HG03432 (cell line): ENCODE measurements around the gene CGB7.
"Not testable (repeated sequence)": the region's sequence is repeated elsewhere in the genome, so short reads cannot be mapped to it uniquely, and the experiment has no call there.

Experiments used
- ATAC-seq: cut with Tn5 transposase; IDR thresholded peaks from one replicate; pipeline ENCODE4 v1.9.1; 2021; ENCODE audit warnings: mild to moderate bottlenecking, moderate library complexity; ENCODE audit not compliant: unreplicated experiment

CGB7 gene

GRCh38 chr19:49042666-49043065, 14.9 kb downstream of the CGB7 start:
- not testable (repeated sequence) for ATAC-seq

- no peak for ATAC-seq
These were observed 15.4 kb downstream of the CGB7 start for GRCh38 chr19:49042177-49042576.

GRCh38 chr19:49039736-49040135, 17.8 kb downstream of the CGB7 start:
- ATAC-seq: not testable (repeated sequence)

GRCh38 chr19:49038557-49039276, 18.8 kb downstream of the CGB7 start:
- ATAC-seq: not testable (repeated sequence)

- ATAC-seq: not testable (repeated sequence)
These were observed 19.4 kb downstream of the CGB7 start for GRCh38 chr19:49038111-49038510.

GRCh38 chr19:49036815-49037214, 20.7 kb downstream of the CGB7 start, which contains the start of gene CGB1:
CGB1 (minus strand) TSS chr19:49036895; CDS start chr19:49036711, 184 bp downstream.
- not testable (repeated sequence) for ATAC-seq

- ATAC-seq: not testable (repeated sequence)
These were observed 25.8 kb downstream of the CGB7 start, which contains the start of gene CGB2 for GRCh38 chr19:49031642-49032301. CGB2 (plus strand) TSS chr19:49031890; CDS start chr19:49032096, 206 bp downstream.

GRCh38 chr19:49030323-49030722, 27.2 kb downstream of the CGB7 start:
- not testable (repeated sequence) for ATAC-seq

GRCh38 chr19:49029749-49030148, 27.8 kb downstream of the CGB7 start:
- not testable (repeated sequence) for ATAC-seq

GRCh38 chr19:49028686-49029085, 28.9 kb downstream of the CGB7 start:
- not testable (repeated sequence) for ATAC-seq

GRCh38 chr19:49025599-49025998, 31.9 kb downstream of the CGB7 start:
- ATAC-seq: not testable (repeated sequence)

GRCh38 chr19:49025088-49025487, 32.5 kb downstream of the CGB7 start:
- ATAC-seq: not testable (repeated sequence)

GRCh38 chr19:49024233-49024632, 33.3 kb downstream of the CGB7 start, which contains the start of gene CGB3:
CGB3 (minus strand) TSS chr19:49024333; CDS start chr19:49023971, 362 bp downstream.
- ATAC-seq: not testable (repeated sequence)

GRCh38 chr19:49022116-49022515, 35.4 kb downstream of the CGB7 start:
- ATAC-seq: no peak

GRCh38 chr19:49020931-49021895, 36.3 kb downstream of the CGB7 start:
- ATAC-seq: no peak

GRCh38 chr19:49020342-49020741, 37.2 kb downstream of the CGB7 start:
- no peak for ATAC-seq

GRCh38 chr19:49019242-49019932, 38.2 kb downstream of the CGB7 start:
- ATAC-seq: no peak

GRCh38 chr19:49018388-49019241, 38.9 kb downstream of the CGB7 start:
- ATAC-seq: not testable (repeated sequence)

- peak; percentile 49 for ATAC-seq
These were observed 39.7 kb downstream of the CGB7 start for GRCh38 chr19:49017666-49018351.
